Vagina (tissue), 2 donors: ENCODE measurements around the gene SEMA4B.

Source experiments
- POLR2A ChIP-seq, 2 donors: fragments of 450-650 bp; IDR thresholded peaks; one replicate each; pipeline ENCODE4 v1.6.1; 2017; ENCODE audit warnings: antibody characterized with exemption in 2 of 2, mild to moderate bottlenecking in 2 of 2, moderate library complexity in 2 of 2
- POLR2AphosphoS5 ChIP-seq, 2 donors: sonication (generic); formaldehyde crosslinking; IDR thresholded peaks; one replicate each; pipeline ENCODE4 v1.9.0; 2017; ENCODE audit warnings: antibody characterized with exemption in 2 of 2, mild to moderate bottlenecking in 2 of 2, low read depth in 1 of 2; ENCODE audit not compliant: insufficient read depth in 1 of 2
- TF ChIP-seq, protein P1 (sequence below), 3 experiments: fragments of 450-650 bp in 2 of 3; fragments of 200-600 bp in 1 of 3; sonication (generic) in 1 of 3; IDR thresholded peaks; one replicate each; pipeline ENCODE4 v1.5.1; 2017 to 2019; ENCODE audit warnings: antibody characterized with exemption in 3 of 3, mild to moderate bottlenecking in 2 of 3, moderate library complexity in 2 of 3

DNA sequence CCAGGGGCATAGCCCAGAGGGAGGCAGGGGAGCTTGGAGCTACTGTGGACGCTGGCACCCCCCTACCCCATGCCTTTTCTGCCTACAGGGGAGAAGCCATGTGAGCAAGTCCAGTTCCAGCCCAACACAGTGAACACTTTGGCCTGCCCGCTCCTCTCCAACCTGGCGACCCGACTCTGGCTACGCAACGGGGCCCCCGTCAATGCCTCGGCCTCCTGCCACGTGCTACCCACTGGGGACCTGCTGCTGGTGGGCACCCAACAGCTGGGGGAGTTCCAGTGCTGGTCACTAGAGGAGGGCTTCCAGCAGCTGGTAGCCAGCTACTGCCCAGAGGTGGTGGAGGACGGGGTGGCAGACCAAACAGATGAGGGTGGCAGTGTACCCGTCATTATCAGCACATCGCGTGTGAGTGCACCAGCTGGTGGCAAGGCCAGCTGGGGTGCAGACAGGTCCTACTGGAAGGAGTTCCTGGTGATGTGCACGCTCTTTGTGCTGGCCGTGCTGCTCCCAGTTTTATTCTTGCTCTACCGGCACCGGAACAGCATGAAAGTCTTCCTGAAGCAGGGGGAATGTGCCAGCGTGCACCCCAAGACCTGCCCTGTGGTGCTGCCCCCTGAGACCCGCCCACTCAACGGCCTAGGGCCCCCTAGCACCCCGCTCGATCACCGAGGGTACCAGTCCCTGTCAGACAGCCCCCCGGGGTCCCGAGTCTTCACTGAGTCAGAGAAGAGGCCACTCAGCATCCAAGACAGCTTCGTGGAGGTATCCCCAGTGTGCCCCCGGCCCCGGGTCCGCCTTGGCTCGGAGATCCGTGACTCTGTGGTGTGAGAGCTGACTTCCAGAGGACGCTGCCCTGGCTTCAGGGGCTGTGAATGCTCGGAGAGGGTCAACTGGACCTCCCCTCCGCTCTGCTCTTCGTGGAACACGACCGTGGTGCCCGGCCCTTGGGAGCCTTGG is 27.0 kb downstream of the SEMA4B start:
- TF ChIP-seq, protein P1, sequence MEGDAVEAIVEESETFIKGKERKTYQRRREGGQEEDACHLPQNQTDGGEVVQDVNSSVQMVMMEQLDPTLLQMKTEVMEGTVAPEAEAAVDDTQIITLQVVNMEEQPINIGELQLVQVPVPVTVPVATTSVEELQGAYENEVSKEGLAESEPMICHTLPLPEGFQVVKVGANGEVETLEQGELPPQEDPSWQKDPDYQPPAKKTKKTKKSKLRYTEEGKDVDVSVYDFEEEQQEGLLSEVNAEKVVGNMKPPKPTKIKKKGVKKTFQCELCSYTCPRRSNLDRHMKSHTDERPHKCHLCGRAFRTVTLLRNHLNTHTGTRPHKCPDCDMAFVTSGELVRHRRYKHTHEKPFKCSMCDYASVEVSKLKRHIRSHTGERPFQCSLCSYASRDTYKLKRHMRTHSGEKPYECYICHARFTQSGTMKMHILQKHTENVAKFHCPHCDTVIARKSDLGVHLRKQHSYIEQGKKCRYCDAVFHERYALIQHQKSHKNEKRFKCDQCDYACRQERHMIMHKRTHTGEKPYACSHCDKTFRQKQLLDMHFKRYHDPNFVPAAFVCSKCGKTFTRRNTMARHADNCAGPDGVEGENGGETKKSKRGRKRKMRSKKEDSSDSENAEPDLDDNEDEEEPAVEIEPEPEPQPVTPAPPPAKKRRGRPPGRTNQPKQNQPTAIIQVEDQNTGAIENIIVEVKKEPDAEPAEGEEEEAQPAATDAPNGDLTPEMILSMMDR (IDR thresholded peaks at IDR 0.05): no peak
- TF ChIP-seq POLR2A (IDR thresholded peaks at IDR 0.05) (no peak), POLR2AphosphoS5 (IDR thresholded peaks at IDR 0.05; ENCODE audit: insufficient read depth in 1 of 2, low read depth in 1 of 2) (no peak)
